ENCODE results near the gene TRAPPC3.

TRAPPC3 gene

DNA sequence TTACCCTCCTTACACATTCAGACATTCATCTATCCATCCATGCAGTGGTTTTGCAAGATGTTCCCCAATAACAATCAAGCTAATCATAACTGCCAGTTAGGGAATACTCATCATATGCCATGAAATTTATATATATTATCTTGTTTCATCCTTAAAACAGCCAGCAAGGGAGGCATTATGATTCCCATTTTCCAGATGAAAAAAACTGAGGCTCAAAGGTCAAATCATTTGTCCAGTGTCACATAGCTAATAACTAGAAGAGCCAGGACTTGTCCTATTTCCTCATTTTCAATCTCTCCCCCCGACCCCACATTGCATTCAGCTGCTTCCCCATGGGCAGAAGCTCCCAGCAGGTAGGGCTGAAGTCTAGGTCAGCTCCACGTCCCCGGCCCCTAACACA lies 17.3 kb downstream of the TRAPPC3 start:
- no peak overlapping the region for H3K4me3 ChIP-seq (ENCODE audit: low read length)
- DNase-seq (ENCODE audit: low read depth) = no peak
- TF ChIP-seq CTCF (conservative IDR thresholded peaks at IDR 0.05; ENCODE audit: low read length) = no peak

DNA sequence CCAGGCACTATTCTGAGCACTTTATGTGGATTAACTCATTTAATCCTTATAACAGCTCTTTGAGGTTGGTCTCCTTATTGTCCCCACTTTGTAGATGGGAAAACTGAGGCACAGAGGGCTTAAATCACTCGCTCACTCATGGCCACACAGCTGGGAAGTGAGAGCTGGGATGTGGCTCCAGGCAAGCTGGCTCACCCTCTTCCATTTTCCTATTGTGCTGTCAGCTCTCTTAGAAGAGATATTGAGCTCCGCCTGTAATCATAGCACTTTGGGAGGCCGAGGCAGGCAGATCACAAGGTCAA lies 20.4 kb downstream of the TRAPPC3 start:
- TF ChIP-seq CTCF (conservative IDR thresholded peaks at IDR 0.05; ENCODE audit: low read length) = no peak
- H3K4me3 ChIP-seq (ENCODE audit: low read length) = no peak overlapping the region
- no peak for DNase-seq (ENCODE audit: low read depth)

GRCh38 chr1:36128126-36128904 lies 21.0 kb downstream of the TRAPPC3 start:
- no peak overlapping the region for H3K4me3 ChIP-seq (ENCODE audit: low read length)
- DNase-seq (ENCODE audit: low read depth) = peak; percentile 87
- TF ChIP-seq CTCF (conservative IDR thresholded peaks at IDR 0.05; ENCODE audit: low read length) = no peak

GRCh38 chr1:36126797-36127500 lies 22.3 kb downstream of the TRAPPC3 start:
- no peak overlapping the region for H3K4me3 ChIP-seq (ENCODE audit: low read length)
- DNase-seq (ENCODE audit: low read depth) = no peak
- no peak for TF ChIP-seq CTCF (conservative IDR thresholded peaks at IDR 0.05; ENCODE audit: low read length)

DNA sequence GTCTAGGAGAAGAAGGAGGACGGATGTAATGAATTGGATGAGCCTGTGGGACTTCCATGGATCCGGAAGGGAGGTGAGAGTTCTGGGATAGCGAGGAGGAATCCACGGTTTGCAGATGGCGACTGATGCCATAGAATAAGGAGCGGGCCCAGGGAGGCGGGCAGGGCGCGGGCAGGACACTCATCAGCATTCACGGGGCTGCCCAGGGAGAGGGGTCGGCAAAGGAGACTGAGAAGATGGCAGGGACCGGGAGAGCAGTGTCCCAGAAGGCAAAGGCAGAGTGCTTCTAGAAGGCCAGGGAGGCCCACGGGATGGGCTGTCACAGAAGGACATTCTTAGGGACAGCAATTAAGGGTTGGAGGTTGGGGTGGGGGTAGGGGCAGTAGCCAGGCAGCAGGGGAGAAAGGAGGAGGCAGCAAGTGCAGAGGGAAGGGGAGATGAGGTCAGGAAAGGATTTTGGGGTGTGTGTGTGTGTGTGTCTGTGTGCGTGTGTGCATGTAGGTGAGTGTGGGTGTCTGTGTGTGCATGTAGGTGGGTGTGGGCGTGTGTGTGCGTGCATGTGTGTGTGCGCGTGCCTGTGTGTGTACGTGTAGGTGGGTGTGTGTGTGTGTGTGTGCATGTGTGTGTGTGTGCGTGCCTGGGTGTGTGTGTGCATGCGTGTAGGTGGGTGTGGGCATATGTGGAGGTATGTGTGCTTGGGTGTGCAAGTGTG lies 23.1 kb downstream of the TRAPPC3 start:
- no peak overlapping the region for H3K4me3 ChIP-seq (ENCODE audit: low read length)
- TF ChIP-seq CTCF (conservative IDR thresholded peaks at IDR 0.05; ENCODE audit: low read length) = no peak
- DNase-seq (ENCODE audit: low read depth) = no peak

DNA sequence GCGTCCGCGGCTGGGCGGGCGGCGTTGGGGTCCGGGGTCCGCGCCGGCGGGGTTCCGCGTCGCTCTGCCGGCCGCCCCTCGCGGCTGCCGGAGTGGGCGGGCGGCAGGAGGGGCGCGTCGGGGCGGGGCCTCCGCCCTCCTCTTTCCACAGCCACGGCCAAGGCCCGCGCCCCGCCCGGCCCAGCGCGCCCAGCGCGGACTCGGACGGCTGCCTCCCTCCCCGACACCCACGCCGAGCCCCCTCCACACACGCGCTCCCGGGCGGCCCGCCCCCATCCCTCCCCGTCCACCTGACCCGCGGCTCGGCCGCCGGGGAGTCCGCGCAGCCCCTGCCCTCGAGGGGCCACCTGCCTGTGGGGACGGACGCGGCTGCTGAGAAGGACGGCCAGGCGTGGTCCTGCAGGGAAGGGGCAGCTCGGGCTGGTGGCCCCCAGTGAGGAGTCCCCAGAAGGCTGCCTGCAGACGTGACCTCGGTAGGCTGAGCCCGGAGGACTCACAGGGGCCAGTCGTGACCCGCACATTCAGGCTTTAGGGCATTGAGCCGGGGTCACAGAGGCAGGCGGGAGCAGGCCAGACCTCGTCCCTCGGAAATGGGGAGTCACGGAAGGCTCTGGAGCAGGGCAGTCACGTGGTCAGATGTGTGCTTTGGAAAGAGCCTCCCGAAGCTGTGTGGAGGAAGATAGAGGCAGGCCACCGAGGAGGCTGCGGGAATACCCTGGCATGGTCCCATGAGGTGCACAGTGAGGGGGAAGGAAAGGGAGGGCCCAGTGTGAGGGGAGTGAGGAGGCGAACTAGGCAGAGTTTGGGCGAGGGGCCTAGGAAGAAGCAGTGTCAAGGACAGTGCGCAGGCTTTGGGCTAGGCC lies 23.9 kb downstream of the TRAPPC3 start, which contains the start of gene COL8A2:
COL8A2 (minus strand) TSS at position 94 of the 863 bp plus-strand sequence. CDS start 24,980 bp downstream, outside the sequence.
- no peak for TF ChIP-seq CTCF (conservative IDR thresholded peaks at IDR 0.05; ENCODE audit: low read length)
- no peak for DNase-seq (ENCODE audit: low read depth)
- peak within 1 kb of the TSS; percentile 39 for H3K4me3 ChIP-seq (ENCODE audit: low read length)
